A673 (cell line): Measurements from ENCODE around the gene GPRC5C.

ENCODE experiments used
- CTCF ChIP-seq: fragments of 300-800, 200-600 bp; sonication (generic); conservative IDR thresholded peaks from 2 replicates; pipeline ENCODE4 v1.5.1; 2017; ENCODE audit warnings: low read depth, mild to moderate bottlenecking, antibody characterized with exemption, low read length, moderate library complexity, mixed read lengths
- EZH2 ChIP-seq: fragments of 200-600 bp; sonication (generic); IDR thresholded peaks from 2 replicates; pipeline ENCODE4 v1.6.1; 2017; ENCODE audit warnings: borderline replicate concordance, low read depth, mild to moderate bottlenecking, mixed read lengths, antibody characterized with exemption, low read length; ENCODE audit not compliant: poor library complexity, severe bottlenecking

- TF ChIP-seq CTCF (no peak), EZH2 (no peak)
Measured at GRCh38 chr17:74450231-74450630, 18.3 kb downstream of the GPRC5C start.
